ENCODE data around the gene TSR1.

Gene TSR1

DNA sequence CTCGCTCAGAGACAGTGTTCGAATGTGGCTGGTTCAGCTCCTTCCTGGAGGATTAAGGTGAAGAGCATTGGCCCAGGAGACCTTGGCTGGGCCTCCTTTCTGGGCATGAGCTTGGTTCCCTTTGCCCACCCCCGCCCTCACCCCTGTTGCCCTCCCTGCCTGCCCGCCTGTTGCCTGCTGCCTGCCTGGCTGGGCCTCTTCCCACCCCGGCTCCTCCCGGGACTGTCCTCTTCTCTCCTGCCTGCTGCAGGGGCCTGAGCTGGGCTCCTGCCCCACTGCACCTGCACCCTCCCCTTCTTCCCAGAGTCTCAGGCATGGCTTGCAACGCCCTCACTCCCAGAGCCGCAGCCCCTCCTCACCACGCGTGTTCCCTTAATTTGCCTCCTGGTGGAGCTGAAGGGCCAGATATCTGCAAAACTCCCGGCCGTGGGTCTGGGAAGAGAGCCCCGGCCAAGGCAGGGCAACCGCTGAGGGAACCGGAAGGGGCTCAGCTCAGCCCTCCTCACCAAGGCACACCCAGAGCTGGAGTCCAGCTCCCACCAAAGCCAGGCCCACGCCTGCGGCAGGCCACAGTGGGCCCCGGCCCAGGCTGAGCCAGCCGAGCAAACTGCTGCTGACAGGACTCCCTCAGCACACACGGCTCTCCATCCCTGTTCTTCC, 33.4 kb upstream of the TSR1 start:
- POLR2A ChIA-PET (ENCODE audit: low non-redundant PET), result no interaction called here
- CTCF ChIA-PET, result interaction anchor here (0.5 to 0.7 kb wide), 3 partner anchors 47 to 313 kb away, joined by 3 read pairs; no protein-coding TSS in a partner anchor
- TF ChIP-seq, protein P1, sequence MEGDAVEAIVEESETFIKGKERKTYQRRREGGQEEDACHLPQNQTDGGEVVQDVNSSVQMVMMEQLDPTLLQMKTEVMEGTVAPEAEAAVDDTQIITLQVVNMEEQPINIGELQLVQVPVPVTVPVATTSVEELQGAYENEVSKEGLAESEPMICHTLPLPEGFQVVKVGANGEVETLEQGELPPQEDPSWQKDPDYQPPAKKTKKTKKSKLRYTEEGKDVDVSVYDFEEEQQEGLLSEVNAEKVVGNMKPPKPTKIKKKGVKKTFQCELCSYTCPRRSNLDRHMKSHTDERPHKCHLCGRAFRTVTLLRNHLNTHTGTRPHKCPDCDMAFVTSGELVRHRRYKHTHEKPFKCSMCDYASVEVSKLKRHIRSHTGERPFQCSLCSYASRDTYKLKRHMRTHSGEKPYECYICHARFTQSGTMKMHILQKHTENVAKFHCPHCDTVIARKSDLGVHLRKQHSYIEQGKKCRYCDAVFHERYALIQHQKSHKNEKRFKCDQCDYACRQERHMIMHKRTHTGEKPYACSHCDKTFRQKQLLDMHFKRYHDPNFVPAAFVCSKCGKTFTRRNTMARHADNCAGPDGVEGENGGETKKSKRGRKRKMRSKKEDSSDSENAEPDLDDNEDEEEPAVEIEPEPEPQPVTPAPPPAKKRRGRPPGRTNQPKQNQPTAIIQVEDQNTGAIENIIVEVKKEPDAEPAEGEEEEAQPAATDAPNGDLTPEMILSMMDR (conservative IDR thresholded peaks at IDR 0.05; ENCODE audit: low read depth), result no peak
- H3K27ac ChIP-seq, result peak overlapping the region; percentile 36
- DNase-seq (ENCODE audit: low spot score), result no peak

DNA sequence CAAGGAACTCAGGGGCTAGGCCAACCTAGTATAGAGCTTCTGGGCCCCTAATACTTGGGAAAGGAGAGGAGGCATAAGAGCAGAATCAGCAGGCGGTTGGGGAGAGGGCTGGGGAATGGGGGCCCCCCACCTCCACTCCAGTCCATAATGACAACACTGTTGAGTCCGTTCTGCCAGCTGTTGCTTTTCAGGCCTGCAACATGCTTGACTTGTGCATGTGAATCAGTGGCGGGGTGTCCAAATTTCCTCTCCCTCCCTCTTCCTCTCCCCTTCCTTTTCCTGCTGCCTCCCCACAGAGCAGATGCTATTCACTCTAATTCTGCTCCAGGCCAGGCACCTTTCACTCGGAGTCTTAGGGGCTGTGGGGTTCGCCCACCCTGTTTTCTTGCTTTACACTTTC, 32.8 kb upstream of the TSR1 start:
- TF ChIP-seq, protein P1 (conservative IDR thresholded peaks at IDR 0.05; ENCODE audit: low read depth), result no peak
- H3K27ac ChIP-seq, result peak overlapping the region; percentile 36
- DNase-seq (ENCODE audit: low spot score), result no peak
- ChIA-PET CTCF (interaction anchor here (0.5 kb wide), 1 partner anchor 125 kb away, joined by 3 read pairs; no protein-coding TSS in a partner anchor), POLR2A (ENCODE audit: low non-redundant PET) (no interaction called here)

DNA sequence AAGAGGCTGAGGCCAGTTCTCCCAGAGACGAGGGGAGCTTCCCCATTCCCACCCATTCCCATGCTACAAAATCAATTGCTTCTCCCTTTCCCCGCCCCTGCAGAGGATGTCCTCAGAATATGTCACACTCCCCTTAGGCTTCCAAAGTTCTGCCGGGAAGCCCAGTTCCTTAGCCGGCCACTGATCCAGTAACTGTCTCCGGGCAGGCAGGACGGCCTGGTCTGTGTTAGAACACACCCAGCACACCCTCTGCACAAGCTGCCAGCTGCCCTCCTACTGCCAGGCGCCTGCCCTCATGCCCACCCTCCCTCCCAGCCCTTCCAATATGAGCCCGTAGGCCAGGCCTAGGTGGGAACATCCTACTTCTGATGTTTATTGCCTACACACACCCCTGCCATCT, 32.1 kb upstream of the TSR1 start:
- TF ChIP-seq, protein P1 (conservative IDR thresholded peaks at IDR 0.05; ENCODE audit: low read depth), result no peak
- ChIA-PET POLR2A (ENCODE audit: low non-redundant PET) (no interaction called here), CTCF (interaction anchor here (0.6 to 1.0 kb wide), 3 partner anchors 16 to 577 kb away, joined by 4 read pairs; no protein-coding TSS in a partner anchor)
- DNase-seq (ENCODE audit: low spot score), result no peak
- H3K27ac ChIP-seq, result peak overlapping the region; percentile 36

DNA sequence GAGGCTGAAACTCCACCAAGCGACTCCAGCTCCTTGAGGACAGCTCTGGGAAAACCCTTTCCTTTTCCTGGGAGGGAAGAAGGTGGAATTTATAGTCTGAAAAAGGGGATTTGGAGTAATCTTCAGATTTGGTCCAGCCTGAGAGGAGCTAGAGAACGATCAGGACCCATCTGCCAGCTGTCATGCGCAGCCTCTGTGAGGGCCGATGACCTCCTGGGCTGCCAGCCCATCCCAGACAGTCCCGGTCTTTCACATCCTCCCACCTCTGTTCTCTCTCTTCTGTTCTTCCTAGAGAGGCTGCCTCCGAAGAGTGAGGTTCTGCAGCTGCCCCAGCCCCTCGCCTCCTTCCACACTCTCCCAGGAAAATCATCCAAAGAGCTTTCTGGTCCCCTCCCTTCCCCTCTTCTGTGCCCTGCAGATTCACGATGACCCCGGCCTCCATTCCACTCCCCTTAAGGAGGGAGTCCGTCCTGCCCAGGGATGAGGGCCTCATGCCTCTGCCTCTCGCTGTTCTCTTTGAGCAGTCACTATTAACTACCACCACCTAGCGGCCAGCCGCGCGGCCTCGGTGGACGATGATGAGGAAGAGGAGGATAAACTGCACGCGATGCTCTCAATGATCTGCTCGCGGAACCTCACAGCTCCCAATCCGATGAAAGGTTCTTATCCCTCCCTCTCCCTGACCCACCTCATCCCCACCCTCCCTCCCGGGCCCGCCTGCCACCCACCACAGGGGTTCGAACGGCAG, 30.7 kb upstream of the TSR1 start:
- peak overlapping the region; percentile 36 for H3K27ac ChIP-seq
- TF ChIP-seq, protein P1 (conservative IDR thresholded peaks at IDR 0.05; ENCODE audit: low read depth), result no peak
- ChIA-PET POLR2A (ENCODE audit: low non-redundant PET) (no interaction called here), CTCF (interaction anchor here (0.7 to 1.2 kb wide), 3 partner anchors 18 to 192 kb away, joined by 3 to 6 read pairs (median 4); no protein-coding TSS in a partner anchor)
- DNase-seq (ENCODE audit: low spot score), result no peak

DNA sequence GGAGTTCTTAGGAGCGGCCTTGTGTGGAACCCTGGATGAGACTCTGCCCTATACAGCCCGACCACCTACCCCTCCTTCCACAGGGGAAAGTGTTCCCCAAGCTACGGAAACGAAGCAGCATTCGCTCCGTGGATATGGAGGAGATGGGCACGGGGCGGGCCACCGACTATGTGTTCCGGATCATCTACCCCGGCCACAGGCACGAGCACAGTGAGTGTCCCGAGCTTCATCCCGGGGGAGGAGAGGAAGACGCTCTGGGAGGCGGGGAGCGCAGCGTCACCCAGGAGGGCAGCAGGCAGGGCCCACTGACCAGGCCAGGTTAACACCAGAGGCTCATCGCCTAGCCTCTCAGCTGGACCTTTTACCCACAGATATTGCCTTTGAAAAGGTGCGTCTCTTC, 28.9 kb upstream of the TSR1 start:
- H3K27ac ChIP-seq, result peak overlapping the region; percentile 25; the same call in 1 of the 2 replicates
- TF ChIP-seq, protein P1 (conservative IDR thresholded peaks at IDR 0.05; ENCODE audit: low read depth), result no peak
- DNase-seq (ENCODE audit: low spot score), result no peak
- ChIA-PET CTCF (interaction anchor here (0.9 kb wide), 1 partner anchor 17 kb away, joined by 3 read pairs; no protein-coding TSS in a partner anchor), POLR2A (ENCODE audit: low non-redundant PET) (no interaction called here)

DNA sequence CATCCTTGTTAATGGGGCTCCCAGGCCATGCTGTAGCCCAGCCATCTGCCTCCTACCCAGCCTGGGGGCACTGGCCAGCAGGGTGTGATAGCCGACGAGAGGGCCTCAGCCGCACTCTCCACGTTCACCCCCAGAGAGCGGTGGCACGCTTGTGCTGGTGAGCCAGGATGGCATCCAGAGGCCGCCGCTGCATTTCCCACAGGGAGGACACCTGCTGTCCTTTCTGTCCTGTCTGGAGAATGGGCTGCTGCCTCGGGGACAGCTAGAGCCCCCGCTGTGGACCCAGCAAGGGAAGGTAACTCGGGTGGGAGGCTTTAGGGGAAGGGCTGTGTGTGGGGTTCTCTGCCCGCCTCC, 28.5 kb upstream of the TSR1 start:
- ChIA-PET CTCF (interaction anchor here (0.9 kb wide), 1 partner anchor 17 kb away, joined by 3 read pairs; no protein-coding TSS in a partner anchor), POLR2A (ENCODE audit: low non-redundant PET) (no interaction called here)
- TF ChIP-seq, protein P1 (conservative IDR thresholded peaks at IDR 0.05; ENCODE audit: low read depth), result no peak
- H3K27ac ChIP-seq, result peak overlapping the region; percentile 25
- no peak for DNase-seq (ENCODE audit: low spot score)
